Stimulated activated CD4-positive, alpha-beta T cell treated with anti-CD3 and anti-CD28 coated beads, Interleukin-12 subunit alpha, Interleukin-12 subunit beta, amount 100 ng/mL, for 48 hours (primary cell): Measurements from ENCODE around the gene SMAD2.

Source experiments
- DNase-seq, 3 donors: peaks; one replicate each; pipeline ENCODE4 v3.0.0-alpha.2; 2020; ENCODE audit warnings: low read depth in 2 of 3, low spot score in 1 of 3

Gene SMAD2

DNA sequence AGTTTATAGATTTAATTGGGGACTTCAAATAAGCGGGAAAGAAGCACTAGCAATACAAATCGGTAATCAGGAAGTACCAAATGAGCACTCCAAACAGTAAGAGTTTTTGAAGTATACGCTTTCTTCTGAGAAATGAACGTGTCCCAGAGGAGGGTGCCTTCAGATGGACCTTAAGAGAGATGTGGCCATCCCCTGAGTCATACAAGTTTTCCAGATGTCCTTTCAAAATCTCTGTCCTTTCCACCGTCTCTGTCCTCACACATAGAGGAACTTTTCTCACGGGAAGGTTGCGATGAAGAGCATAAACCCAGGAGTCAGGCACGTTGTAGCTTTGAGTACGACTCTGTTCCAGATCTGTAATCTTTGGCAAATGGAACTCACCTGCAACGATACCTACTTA lies 1.7 kb upstream of the SMAD2 start:
- DNase-seq: no peak

DNA sequence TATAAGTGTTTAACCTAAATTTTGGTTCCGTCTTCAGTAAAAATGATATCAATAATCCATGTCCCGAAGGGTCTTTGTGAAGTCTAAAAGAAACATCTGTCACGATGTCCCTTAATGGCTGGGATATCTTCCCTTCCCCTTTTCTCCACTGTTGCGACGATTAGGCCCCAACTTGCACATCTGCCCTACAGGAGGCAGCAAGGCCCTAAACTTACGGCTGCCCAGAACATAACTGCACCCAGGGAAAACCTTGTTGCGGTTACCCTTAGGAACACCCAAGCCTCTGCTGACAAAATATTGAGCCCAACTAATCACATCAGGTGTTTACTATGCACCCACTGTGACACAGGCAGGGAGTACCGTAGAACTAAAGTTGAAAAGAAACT lies 1.3 kb upstream of the SMAD2 start:
- DNase-seq: no peak

DNA sequence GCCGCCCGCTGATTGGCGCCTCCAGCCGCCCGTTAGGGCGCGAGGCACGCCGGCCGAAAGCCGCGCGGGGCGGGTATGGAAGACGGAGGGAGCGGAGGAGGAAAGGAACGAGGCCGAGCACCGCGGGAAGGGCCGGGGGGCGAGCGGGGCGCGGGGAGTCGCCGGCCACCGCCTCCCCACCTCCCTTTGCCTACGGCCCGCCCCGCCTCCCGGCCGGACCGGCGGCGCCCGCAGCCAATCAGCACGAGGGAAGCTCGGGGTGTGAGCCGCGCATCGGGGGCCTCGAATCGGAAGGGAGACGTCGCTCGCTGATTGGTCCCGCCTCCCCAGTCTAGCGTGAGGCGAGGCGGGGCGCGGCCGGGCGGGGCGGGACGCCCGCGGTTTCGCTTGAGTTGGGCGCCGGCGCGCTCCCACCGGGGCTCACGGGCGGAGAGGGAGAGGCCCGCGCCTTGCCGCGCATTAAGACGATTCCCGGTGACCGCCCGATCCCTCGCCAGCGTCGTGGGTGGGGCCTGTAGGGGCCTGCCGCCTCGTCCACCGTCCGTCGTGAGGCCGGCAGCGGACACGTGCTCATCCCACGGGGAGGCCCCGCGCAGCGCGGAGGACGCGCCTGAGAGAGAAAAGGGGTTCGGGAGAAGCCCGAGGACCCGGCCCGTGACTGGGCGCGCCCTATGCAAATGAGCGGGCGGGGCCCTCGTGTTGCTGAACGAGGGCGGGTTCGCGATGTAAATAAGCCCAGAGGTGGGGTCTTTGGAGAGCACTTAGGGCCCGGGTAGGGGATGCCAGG lies 665 bp upstream of the SMAD2 start:
- peak; percentile 86 to 96 (median 92) for DNase-seq

DNA sequence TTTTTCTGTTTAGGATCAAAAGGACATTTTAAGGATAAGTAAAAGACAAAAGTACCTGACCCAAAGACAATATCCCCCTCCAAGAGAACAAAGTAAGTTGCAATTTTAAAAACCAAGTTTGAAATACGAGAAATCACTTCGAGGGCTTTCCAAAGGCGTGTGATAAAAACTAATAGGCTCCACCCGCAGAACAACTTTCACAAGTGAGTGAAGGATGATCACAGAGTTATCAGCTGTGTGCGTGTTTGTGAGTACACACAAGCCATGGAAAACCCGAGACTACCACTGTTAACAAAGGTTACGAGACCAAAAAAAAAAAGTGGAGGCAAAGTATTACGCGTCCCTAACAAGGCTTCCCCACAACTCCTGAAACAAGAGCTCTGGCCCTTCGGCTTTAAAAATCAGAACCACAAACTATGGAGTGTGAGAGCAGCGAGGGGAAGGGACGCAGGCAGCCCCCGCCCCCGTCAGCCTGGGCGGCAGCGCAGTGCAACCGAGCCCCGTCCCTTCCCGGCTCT lies 719 bp downstream of the SMAD2 start:
- no peak for DNase-seq

DNA sequence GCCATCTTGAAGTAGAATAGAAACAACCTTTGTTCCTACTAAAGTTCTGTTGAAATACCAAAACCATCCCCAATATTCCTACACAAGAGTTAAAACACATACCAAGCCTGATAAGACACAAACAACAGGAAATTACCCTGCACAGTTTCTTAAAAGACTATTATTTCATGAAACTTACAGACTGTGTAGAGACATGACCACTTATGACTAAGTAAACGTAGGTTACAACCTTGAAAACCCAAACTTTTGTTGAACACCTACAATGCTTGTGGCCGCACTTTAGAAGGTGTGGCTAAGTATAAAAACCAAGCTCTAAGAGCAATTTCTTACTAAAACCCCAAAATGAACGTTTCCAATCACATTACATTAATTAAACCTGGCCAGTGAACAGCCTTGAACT lies 2.0 kb downstream of the SMAD2 start:
- no peak for DNase-seq

DNA sequence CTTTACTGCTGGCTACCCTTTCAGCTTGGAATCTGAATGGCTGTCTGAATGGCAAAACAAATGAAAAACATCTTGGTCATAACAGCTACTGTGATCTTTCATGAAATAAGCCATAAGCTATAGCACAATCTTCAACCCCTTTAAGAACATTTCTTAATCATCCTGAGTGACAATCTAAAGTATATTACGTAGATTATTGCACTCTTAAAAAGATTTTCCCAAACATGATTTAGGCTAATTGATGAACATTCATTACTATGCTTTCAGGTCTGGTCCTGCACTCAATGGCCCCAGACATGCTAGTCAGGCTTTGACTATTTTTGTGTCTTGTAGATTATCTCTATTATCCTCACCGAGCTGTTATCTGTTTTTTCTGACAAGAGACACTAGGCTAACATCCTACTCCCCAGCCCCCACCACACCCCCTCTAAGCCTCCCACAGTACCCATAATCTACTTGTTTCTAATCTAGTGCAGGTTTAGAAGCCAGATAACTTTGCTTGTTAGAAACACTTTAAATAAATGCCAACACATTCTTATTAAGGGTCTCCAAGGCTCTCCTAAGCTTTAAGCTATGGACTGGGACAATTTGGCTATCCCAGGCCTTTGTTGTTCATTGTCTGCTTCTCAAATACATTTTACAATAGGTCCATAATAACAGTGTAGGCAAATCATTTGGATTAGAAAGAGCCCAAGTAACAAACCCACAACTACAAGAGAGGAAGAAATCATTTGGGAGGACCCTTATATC lies 4.2 kb downstream of the SMAD2 start:
- no peak for DNase-seq

DNA sequence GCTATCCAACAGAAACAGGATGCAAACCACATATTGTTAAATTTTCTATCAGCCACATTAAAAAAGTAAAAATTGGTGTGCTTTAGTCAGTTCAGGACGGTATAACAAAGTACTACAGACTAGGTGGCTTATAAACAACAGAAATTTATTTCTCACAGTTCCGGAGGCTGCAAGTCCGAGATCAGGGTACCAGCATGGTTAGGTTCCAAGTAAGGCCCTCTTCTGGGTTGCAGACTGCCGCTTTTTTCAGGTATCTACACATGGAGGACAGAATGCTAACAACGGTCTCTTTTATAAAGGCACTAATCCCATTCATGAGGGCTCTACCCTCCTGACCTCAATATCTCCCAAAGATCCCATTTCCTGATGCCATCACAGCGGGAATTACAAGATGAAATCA lies 10.5 kb downstream of the SMAD2 start:
- no peak for DNase-seq

DNA sequence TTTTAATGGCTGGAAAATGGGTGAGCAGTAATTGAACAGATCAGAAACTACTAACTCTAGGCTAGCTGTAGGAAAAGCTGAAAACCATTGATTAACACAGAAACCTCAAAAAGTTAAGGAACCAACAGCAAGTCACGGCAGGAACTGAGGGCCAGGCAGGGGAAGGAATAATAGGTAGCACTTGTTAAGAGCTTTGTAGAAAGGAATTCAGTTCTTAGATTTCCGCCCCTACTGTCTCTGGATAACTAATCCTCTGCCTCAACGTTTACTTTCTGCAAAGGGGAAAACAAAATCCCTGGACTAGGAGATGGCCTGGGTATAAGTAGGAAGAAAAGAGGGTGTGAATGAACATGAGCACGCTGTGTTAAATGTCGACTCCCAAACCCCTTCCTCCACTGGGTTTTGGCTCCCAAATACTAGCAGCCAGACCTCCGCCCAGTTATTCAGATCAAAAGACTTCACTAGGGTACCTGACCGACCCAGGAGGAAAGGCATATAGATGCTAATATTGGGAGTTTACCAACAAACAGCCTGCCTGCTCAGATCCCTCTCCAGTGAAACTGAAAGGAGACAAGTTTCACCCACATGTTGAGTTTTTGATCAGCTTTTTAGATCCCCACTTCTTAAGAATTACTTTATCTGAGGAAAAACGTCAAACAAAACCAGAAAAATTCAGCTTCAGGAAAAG lies 12.4 kb downstream of the SMAD2 start:
- no peak for DNase-seq

DNA sequence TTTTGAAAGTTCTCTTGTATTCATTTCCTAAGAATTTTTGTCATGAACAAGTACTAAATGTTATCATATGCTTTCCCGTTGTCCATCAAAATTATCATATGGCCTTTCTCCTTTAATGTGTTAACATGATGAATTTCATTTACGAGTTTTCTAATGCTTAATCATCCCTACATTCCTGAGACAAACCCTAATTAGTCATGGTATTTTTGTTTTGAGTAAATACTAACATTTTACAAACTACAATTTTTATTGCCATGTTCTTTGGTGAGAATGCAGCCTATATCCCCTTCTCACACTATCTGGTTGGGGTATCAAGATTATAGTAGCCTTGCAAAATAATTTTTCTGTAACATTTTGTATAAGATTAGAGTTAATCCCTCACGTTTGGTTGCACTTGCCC lies 14.5 kb downstream of the SMAD2 start:
- no peak for DNase-seq

DNA sequence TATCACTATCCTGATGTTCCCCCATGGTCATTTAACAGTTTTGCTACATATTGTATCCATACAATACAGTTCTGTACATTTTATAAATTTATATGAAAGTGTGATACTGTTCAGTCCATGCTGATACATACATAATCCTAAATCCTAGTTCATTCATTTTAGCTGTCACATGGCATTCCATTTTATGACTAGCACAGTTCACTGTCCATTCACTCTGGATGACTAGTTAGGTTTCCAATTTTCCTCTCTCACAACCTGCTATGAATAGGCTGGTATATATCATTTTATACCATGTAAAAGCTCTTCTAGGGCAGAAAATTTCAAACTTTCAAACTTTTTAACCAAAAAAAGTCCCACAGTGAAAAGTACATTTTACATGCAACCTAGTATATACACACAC lies 15.2 kb downstream of the SMAD2 start:
- no peak for DNase-seq

DNA sequence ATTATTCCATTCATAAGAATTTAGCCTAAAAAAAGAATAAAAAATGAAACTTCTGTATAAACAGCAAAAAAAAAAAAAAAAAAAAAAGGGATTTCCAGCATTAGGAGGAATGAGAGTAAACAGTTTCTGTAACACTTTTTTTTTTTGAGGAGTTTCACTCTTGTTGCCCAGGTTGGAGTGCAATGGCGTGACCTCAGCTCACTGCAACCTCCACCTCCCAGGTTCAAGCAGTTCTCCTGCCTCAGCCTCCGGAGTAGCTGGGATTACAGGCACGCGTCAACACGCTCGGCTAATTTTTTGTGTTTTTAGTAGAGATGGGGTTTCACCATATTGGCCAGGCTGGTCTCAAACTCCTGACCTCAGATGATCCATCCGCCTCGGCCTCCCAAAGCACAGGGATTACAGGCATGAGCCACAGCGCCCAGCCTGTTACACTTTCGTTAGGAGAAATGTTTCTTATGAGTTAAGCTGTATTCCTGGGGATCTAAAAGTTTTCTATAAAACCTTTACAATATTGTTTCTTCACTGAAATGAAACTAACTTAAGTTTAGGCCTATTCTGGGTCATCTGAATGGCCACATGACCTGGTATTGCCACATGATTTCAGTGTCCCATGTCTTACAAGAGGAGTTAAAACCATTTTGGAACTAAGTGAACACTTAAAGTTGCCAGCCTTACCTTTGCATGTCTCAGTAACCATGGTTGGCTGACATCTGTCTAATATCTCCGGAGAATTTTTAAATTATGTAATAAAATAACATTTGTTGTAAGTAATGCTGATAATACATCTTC lies 17.5 kb downstream of the SMAD2 start:
- no peak for DNase-seq

DNA sequence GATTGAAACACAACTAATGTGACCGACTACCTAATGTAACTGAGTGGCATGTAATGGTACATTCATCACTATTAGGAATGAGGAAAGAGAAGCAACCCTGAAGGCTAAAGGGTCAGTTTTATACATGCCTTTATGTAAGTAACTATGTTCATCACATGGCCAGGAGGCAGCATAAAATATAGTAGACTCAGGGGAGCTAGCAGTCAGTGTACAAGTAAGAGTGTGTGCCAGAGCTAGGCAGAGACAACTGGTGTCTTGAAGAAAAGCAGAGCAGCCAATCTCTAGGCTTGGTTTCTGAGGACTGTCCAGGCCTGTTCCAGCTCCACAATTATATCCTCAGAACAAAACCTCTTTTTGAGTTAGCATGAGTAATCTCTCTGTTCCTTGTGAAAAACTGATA lies 18.1 kb downstream of the SMAD2 start:
- no peak for DNase-seq

DNA sequence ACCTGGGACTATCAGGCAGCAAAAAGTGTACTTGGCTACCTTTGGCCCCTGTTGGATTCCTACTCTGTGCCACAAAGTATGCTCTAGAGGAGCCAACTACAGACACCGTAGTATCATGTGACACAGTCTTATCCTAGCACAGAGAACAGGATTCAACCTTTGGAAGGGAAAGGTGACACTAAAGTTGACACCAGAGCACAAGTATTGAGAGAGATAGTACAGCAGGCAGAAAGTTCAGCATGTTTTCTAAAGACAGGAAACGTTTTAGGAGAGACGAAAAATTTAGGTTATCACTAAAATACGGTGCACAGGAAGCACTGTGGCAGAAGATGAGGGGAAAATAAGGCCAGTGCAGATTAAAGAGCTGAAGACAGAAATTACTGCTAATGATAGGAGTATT lies 18.6 kb downstream of the SMAD2 start:
- no peak for DNase-seq

DNA sequence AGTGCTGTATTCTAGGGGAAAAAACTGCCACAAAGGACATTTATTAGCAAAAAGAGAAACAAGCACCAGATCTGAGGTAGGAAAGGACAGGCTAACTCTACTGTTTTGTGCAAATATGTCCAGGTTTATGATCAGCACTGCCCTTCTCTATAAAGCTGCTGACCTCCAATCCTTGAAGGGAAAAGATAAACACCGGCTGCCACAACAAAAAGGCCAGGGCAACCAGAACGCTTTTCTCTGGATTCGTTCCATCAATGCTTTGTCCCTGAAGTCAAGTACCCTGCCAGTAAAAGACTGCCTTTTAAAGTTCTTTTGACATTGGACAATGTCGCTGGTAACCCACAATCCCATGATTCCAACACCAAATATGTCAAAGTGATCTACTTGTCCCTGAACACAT lies 21.0 kb downstream of the SMAD2 start:
- no peak for DNase-seq

DNA sequence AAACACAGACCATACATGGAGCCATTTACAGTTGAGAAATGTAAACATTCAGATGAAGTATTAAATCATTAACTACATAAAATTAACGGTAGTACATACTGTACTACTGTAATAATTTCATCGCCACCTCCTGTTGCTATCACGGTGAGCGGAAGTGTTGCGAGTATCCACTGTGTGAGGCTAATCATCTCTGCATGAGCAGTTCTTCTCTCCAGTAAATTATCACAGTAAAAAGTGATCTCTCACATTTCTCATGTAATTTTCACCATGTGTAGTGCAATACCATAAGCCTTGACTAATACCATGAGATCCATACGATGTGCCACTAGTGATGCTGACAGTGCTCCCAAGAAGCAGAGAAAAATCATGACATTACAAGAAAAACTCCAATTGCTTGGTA lies 21.9 kb downstream of the SMAD2 start:
- no peak for DNase-seq

DNA sequence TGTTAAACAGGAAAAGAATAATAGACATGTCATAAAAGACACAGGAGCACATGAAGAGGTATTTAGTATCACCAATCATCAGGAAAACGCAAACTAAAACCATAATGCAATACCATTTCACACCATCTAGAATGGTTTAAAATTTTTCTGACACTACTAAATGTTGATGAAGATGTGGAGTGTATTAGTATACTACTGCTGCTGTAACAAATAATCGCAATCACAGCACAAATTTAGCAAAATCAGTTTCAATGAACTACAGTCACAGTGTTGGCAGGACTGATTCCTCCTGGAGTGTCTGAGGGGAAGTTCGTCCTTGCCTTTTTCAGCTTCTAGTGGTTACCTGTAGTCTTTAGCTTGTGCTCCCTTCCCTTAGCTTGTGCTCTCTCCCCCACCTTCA lies 24.1 kb downstream of the SMAD2 start:
- DNase-seq: no peak

DNA sequence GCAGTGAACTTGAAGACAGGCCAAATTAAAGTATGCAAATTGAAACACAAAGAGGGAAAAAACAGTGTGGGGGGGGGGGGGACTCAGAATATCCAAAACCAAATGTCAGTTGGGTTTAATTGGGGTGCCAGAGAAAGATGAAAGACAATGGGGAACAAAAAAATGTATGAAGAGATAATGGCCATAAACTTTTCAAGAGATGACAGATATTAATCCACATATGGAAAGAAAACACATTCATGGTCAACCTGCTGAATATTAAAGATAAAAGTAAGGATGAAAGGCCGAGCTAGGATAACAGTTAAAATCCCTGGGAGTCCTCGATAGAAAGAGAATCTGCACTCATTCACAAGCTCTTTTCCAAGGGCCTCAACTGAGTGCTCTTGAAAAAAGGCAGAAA lies 26.6 kb downstream of the SMAD2 start:
- DNase-seq: no peak

DNA sequence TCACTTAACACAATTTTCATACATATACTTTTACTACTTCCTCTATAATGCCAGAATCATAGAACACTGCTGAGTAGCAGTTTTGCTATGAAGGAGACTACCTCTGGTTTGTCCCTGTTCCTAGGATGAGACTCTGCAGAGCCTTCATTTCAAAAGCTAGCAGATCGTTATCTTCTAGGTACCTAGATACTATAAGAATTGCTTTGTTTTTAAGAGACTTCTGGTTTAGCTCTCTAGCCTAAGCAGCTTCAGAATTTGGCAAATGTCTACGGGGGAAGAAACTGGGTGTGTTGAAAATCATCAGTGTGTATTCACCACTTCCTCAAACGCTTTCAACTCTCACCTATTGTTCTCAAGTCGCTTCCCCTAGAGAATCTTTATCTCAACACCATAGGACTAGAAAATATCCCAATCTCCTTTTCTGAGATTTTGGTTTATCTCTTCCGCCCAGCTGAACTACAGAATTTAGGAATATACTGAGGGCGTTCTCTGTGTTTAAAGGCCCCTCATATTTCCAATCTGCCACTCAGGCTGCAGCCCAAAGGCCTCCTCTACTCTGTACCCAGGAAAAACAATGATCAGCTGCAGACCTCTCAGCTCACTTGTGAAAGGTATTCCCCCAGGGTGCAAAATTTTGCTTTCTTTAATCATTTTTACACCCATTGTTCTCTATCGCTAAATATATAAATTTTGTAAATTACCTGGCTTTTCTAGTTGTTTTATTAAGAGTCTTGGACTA lies 28.7 kb downstream of the SMAD2 start:
- no peak for DNase-seq

DNA sequence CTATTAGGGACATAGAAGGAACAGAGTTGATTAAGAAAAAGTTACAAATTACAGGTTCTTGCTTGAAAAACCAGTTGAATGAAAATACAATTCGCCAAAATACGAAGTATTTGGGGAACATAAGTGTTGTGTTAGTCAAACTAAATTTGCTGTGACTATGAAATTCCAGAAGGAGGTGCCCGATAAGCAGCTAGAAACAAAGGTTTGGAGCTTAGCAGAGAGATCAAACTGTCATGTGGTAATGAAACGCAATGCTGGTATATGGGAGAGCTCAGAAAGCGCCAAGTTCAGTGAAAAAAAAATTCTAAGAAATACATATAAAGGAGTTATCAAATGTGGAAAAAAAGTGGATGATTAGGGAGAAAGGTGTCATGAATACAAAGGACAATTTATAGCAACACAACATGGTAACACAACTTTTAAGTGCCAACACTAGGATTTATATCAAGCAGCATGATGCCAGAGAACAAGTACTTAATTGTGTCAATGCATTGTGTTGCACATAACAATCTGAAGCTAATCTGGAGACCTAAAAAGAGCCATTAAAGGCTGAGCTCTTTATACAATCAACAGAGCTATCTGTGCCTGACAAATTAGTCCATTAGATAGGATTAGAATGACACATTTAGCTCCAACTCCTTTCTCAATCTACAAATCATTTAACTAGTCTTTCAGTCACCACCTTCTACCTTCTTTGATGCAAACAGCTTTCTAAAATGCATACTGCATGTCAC lies 31.2 kb downstream of the SMAD2 start:
- DNase-seq: no peak

DNA sequence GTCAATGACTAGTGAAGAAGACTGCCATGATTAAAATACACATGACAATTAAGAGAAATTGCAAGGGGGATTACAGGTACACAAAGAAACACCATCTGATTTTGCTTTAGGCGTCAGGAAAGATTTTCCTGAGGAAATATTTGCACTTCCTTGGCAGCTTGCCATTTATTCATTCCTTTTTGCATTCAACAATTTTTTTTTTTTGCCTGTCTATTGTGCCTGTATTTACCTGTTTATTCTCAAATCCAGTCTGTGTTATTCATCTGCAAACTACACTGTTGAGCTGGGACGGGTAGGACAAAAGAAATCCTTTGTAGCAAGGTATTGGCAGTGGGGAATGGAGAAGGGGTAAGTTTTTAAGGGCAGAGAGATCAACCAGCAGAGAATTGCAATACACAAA lies 31.8 kb downstream of the SMAD2 start:
- no peak for DNase-seq
